GM19397 (cell line): ENCODE data around the gene SLC6A11.

Experiments
- ATAC-seq: cut with Tn5 transposase; IDR thresholded peaks from one replicate; pipeline ENCODE4 v1.9.1; 2021; ENCODE audit warnings: mild to moderate bottlenecking, moderate library complexity; ENCODE audit not compliant: unreplicated experiment

SLC6A11 gene

DNA sequence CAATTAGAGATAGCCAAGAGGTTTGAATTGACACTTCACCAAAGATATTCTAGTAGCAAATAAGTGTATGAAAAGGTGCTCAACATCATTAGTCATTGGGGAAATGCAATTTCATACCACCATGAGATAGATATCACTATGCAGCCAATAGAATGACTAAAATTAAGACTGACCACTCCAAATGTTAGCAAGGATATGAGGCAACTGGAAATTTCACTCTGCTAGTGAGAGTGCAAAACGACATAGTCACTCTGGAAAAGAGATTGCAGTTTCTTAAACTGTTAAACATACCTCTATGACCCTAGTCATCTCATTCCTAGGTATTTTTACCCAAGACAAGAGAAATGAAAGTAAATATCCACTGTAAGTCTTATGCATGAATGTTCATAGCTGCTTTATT, 27.6 kb upstream of the SLC6A11 start:
- ATAC-seq = no peak

DNA sequence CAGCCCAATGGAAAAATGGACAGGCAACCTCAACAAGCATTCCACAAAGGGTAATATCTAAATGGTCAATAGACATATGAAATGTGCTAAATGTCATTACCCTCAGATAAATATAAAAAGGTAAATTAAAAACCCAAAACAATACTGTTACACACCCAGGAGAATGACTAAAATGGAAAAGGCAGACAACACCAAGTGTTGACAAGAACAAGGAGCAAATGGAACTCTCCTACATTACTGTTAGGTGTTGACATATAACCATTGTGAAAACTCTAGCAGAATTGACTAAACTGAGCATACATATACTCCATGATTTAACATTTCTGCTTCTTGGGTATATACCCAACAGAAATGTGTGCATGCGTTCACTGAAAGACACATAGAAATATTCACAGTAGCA, 25.3 kb upstream of the SLC6A11 start:
- ATAC-seq = no peak

GRCh38 chr3:10792208-10792607, 23.8 kb upstream of the SLC6A11 start:
- ATAC-seq = no peak

- ATAC-seq = no peak
Observed at GRCh38 chr3:10798600-10799367, 17.2 kb upstream of the SLC6A11 start.

GRCh38 chr3:10804183-10804648, 11.8 kb upstream of the SLC6A11 start:
- ATAC-seq = no peak

DNA sequence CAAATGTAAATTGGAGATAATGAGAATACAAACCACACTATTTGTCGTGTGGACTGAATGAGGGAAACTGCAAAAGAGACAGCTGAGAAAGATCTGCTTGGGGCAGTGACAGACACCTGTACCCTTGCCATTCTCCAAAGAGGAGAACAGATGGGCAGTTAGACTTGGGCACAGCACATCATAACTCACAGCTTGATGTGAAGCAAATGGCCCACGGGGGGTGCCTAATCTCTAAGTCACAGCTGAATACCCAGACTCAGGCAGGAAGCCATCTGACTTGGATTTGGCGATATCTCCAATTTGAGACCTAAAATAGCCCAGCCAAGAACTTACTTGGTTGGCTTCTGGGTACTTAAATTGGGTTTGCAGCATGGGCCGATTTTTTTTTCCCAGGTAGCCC, 10.0 kb upstream of the SLC6A11 start:
- no peak for ATAC-seq

DNA sequence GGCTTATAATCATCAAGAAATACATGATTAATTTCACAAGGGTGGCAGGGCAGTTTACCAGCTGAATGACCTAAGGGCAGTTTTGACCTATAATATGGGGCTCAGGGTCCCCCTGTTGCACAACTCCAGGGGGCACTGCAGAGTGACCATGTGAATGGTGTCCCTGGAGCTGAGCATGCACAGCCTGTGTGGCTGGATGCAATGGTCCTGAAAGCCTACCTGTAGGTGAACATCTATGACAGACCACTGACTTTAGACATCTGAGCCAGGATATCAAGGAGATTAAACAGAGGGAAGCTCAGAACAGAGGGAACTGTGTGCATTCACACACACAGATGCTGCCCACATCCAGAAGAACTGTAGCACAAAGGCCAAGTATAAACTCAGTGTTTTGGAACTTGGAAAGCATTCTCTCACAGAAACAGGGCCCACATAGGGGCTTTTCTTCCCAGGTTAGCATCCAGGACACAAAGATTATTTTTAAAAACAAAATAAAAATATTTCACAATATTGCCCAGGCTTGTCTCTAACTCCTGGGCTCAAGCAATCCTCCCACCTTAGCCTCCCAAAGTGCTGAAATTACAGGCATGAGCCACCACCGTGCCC, 7.8 kb upstream of the SLC6A11 start:
- ATAC-seq = no peak

DNA sequence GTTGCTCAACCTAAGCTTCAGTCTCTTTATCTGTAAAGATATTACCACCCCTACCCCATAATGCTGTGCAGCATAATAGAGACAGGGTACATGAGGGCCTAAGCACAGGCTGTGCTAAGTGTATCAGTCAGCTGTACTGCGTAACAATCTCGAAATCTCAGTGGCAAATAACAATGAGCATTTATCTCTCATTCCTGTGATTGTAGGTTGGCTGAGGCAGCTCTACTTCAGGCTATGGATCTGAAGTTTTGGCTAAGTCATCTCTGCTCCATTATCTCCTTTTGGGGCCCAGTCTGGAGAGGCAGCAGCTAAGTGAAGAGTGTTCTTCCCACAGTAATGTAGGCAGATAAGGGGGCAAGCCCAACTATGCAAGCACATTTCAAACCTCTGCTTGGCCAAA, 7.1 kb upstream of the SLC6A11 start:
- no peak for ATAC-seq

- no peak for ATAC-seq
Observed at GRCh38 chr3:10810376-10810775, 5.7 kb upstream of the SLC6A11 start.

GRCh38 chr3:10813425-10813824, 2.6 kb upstream of the SLC6A11 start:
- ATAC-seq = no peak

DNA sequence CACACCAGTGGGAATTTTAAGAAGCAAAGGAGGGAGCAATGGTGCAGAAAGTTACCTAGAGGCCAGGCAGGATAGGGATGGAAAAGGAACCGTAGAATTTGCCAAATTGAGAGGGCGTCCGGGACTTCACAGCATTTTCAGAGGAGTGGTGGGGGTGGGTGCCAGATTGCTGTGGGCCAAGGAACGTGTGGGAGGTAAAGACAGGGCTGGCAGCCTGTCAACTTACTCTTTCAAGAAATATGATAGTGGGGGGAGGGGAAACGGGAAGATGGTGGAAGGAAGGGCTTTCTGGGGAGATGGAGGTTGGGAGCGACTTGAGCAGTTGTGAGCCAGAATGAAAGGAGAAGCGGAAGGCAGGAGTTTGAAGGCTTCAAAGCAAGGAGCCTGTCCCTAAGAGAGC, 1.4 kb upstream of the SLC6A11 start:
- no peak for ATAC-seq

- ATAC-seq = no peak
Observed at GRCh38 chr3:10815487-10815886, 541 bp upstream of the SLC6A11 start.

DNA sequence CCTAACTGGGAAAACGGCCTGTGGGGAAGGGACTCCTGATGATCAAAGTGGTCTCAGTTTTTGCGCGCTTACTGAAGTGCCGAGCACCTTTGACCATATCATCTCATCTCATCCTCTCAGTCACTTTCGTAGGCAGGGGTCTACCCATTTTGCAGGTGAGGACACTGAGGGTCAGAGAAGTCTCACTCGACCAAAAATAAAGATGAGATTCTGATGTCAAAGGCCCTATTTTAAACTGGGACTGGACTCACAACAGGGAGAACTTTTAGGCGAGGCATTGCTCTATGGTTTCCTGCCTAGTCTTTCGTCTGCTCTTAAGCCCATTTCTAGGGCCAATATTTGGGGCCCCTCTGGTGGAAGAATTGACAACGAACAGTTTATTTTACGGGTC, 830 bp downstream of the SLC6A11 start:
- no peak for ATAC-seq

DNA sequence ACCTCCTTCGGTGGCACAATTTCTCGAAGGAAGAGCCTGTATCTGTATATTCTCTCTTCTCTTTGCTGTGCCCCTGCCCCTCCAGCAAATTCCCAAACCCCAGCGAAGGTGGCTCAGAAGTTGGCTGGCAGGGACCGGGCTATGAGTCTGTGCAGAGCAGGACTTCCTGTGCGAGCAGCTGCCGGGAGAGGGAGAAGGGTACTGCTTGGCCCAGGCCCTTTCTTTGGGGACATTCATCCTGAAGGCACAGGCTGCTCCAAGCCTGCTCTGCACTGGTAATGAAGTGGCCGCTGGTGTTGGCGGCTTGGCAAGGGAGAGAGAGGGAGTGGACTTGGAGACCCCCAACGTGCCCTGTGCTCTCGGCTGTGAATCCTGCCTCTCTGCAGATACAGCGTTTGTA, 1.5 kb downstream of the SLC6A11 start:
- ATAC-seq = no peak

GRCh38 chr3:10822055-10822454, 6.0 kb downstream of the SLC6A11 start:
- no peak for ATAC-seq

DNA sequence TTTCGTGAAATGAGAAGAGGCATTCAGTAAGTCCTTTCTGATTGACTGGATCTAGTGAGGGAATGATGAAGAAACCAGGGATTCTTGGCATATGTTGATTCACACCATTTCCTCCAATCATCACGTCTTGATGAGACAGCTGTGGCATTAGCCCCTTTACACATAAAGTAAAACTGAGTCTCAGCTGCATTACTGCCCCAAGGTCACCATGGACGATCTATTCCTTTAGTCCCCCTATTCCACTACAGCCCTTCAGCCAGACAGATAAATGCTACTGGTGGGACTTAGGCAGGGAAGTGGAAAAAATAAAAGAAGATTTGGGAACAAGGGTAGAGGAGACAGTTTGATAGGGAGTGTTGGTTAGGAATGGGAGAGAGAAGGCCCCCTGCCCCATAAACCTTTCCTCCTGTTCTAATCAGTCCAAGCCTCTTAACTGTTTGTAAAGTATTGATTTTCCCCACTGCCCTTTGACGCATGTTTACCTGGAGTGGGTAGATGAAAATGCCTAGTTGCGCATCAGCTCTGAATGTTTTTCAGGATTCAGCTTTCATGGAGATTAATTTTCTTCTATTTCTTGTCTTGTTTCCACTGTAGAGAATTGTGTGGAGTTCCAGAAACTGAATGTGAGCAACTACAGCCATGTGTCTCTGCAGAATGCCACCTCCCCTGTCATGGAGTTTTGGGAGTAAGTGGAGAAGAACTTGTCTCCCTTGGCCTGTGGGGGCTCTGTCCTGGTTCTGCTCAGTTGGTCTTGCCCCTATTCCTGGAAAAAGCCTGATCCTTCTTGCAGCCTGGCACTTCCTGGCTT, 6.9 kb downstream of the SLC6A11 start:
- no peak for ATAC-seq

GRCh38 chr3:10823516-10823818, 7.4 kb downstream of the SLC6A11 start:
- ATAC-seq = no peak

DNA sequence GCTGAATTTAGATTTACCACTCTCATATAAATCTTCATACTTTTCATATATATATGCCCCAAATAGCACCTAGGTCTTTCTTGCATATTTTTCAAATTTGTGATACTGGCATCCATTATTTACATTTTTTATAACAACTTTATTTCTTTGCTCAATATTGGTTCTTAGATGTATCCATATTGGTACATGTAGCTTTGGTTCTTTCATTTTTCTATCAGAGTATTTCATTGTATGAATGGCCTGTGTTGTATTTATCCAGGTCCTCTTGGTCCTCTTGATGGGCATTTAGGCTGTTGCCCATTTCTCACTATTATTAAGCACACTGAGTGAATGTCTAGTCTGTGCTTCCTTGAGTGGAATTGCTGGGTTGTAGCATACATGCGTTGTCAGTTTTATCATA, 8.4 kb downstream of the SLC6A11 start:
- no peak for ATAC-seq

DNA sequence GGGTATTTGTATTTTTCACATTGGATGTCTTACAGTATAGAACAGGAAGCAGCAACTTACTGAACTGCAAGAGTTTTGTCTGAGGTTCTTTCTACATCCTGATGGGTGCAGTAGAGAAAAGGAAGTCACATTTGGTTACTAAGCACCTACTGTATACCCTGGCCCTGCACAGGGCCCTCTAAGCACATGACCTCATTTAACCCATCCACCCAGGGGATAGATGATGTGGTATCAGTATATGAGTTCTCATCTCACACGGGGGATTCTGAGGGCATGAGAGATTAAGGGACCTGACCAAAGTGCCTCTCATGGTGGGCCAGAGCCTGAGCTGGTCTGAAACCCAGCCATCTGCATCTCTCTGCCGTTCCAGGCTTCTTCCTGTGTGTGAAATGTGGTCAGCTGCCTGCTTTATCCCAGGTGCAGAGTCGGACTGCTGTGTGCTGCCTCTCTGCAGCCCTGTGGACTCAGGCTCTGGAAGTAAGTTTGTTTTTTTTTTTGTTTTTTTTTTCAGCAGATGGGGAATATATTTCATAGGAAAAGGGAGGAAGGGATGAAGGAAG, 17.9 kb downstream of the SLC6A11 start:
- no peak for ATAC-seq

DNA sequence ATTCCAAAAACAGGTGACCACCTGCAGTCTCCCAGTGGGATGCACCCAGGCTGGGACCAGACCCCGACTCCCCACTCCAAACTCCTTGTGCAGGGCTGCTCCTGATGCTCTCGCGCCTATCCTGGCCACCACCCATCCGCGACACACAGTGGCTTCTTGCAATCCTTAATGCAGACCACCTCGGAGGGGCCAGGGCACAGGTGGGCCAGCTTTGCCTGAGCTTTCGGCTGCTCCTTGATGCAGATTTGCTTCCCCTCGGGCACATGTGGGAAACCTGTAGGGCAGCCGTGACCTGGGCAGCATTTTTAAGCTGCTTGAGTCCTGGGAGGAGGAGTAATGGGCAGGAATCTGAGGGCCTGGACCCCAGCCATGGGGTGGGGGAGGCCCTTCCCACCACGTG, 18.9 kb downstream of the SLC6A11 start:
- no peak for ATAC-seq

DNA sequence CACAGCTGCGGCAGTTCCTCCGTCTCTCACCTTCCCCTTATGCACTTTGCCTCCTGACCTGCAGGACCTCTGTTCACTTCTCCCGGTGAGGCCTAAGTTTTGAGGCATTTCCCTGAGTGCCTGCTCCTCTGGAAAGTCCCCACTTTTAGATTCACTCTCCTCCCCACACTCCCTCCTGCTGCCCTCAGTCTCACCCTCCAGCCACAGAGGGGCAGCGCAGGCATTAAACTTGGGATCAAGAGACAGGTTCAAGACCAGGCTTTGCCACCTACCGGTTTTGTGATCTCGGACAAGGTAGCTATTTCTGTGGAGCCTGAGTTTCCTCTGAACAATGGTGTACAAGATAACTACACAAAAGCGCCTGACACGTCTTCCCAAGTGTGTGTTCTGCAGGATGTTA, 19.4 kb downstream of the SLC6A11 start:
- no peak for ATAC-seq

- ATAC-seq = no peak
Observed at GRCh38 chr3:10836676-10837075, 20.6 kb downstream of the SLC6A11 start.
